GM06990 (cell line): ENCODE data around the gene HLA-DPA1.

Experiments
- DNase-seq: peaks from one replicate; pipeline ENCODE4 v3.0.0-alpha.2; 2011; ENCODE audit not compliant: insufficient read length; ENCODE audit errors: extremely low read depth
- H3K27me3 ChIP-seq: replicated peaks from 2 replicates; pipeline ENCODE4 v1.6.0; 2011; ENCODE audit warnings: low read length; ENCODE audit not compliant: control insufficient read depth, insufficient read depth
- H3K36me3 ChIP-seq: 2 replicates; pipeline ENCODE4 v1.5.1; 2011; ENCODE audit warnings: low read length; ENCODE audit not compliant: control insufficient read depth, insufficient read depth
- H3K4me3 ChIP-seq: replicated peaks from 2 replicates; pipeline ENCODE4 v1.5.1; 2011; ENCODE audit warnings: low read depth, mild to moderate bottlenecking, control low read depth, low read length
- CTCF ChIP-seq: IDR thresholded peaks from 2 replicates; pipeline ENCODE4 v1.5.1; 2011; ENCODE audit warnings: low read length, control low read depth, mild to moderate bottlenecking, inconsistent platforms; ENCODE audit not compliant: insufficient read depth, poor library complexity, severe bottlenecking

Gene HLA-DPA1

GRCh38 chr6:33080127-33081089, 7.0 kb upstream of the HLA-DPA1 start:
- no peak for TF ChIP-seq CTCF
- Histone ChIP-seq H3K36me3 (peaks cover 26% of the 10 kb centered on the region), H3K4me3 (no peak overlapping the region), H3K27me3 (no peaks in the 10 kb centered on the region)
- DNase-seq: no peak

GRCh38 chr6:33079580-33079979, 6.1 kb upstream of the HLA-DPA1 start:
- TF ChIP-seq CTCF: no peak
- Histone ChIP-seq H3K36me3 (peaks cover 19% of the 10 kb centered on the region), H3K27me3 (no peaks in the 10 kb centered on the region), H3K4me3 (no peak overlapping the region)
- DNase-seq: no peak

GRCh38 chr6:33078919-33079521, 5.6 kb upstream of the HLA-DPA1 start:
- no peak for TF ChIP-seq CTCF
- DNase-seq: no peak
- no peaks in the 10 kb centered on the region for H3K27me3 ChIP-seq
- 0 out of 2 replicates have a peak overlapping the region, but pooled peaks have one; percentile 9 for H3K4me3 ChIP-seq
- peaks cover 16% of the 10 kb centered on the region for H3K36me3 ChIP-seq

- Histone ChIP-seq H3K27me3 (no peaks in the 10 kb centered on the region), H3K4me3 (peak overlapping the region; percentile 57), H3K36me3 (peaks cover 14% of the 10 kb centered on the region)
- no peak for TF ChIP-seq CTCF
- DNase-seq: no peak
Observed at GRCh38 chr6:33078442-33078841, 5.0 kb upstream of the HLA-DPA1 start.

GRCh38 chr6:33077908-33078307, 4.5 kb upstream of the HLA-DPA1 start:
- no peak for DNase-seq
- Histone ChIP-seq H3K27me3 (no peaks in the 10 kb centered on the region), H3K36me3 (peaks cover 14% of the 10 kb centered on the region), H3K4me3 (peak overlapping the region; percentile 57)
- TF ChIP-seq CTCF: peak; percentile 17
